Measurements from ENCODE around the gene PACSIN1. TPM values are rescaled to one million over a fixed set of nuclear protein-coding genes. Genes with fewer than 3 reads are reported as not detected.
A peak's percentile ranks its signal among the peaks of the same experiment; 100 is the strongest.

PACSIN1 gene
- total and polyA plus RNA-seq, 2 of the 4 experiments (the other 2 are of a cell fraction): 0.02 TPM; not detected in 1

DNA sequence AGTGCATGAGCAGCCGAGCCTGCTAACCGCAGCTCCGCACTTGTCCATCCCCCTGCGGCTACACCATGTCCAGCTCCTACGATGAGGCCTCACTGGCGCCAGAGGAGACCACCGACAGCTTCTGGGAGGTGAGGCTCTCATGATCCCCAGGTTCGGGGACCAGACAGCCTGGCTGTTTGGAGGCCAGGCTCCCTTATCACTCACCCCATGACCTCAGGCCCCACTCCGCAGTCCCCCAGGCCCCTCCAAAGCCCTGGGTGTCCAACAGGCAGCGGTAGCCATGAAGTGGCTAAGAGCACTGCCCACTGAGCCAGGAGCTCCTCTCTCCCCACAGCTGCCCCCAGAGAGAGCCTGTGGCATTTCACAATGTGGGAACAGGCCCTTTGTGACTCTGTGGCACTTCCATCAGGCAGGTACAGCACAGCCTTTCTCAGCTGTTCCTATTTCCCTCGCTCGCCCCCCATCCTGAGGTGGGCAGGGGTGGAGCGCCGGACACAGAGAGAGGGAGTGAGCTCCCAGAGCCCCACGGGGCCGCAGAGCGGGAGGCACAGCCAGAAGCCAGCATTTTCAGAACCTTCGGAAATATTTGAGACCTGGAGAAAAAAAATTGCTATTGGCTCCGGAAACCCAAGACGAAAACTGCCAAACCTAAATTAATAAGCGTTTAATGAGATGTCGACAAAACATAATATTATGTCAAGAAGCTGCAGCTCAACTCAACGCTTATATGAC is 60.5 kb downstream of the PACSIN1 start:
- Histone ChIP-seq H2BK120ac (ENCODE audit: low read depth, low read length) (no peak overlapping the region), H3K4me2 (ENCODE audit: low read depth, low read length) (no peak overlapping the region), H3K18ac (ENCODE audit: low read depth, low read length) (no peak overlapping the region), H3K27ac (ENCODE audit: insufficient read depth, low read length) (no peak overlapping the region), H2AK9ac (replicated peaks; ENCODE audit: low read depth, low read length, poor library complexity) (peak overlapping the region; percentile 93), H4K8ac (ENCODE audit: low read depth in 2 of 2, low read length in 2 of 2) (peak overlapping the region; percentile 72 to 94; a peak in 3 of 4 replicates), H4K20me1 (ENCODE audit: insufficient read depth, low read length) (no peaks in the 10 kb centered on the region), H3K9me3 (ENCODE audit: control insufficient read depth, insufficient read depth, low read length) (no peaks in the 10 kb centered on the region), H3K27me3 (ENCODE audit: control insufficient read depth, insufficient read depth, low read length) (peaks cover 12% of the 10 kb centered on the region; the same call in 1 of the 2 replicates), H2AK5ac (ENCODE audit: low read depth, low read length) (peak overlapping the region; percentile 49), H4K91ac (ENCODE audit: insufficient read depth, low read depth, low read length) (no peak overlapping the region), H3K4me1 (ENCODE audit: control insufficient read depth, insufficient read depth, low read length) (peaks cover 4% of the 10 kb centered on the region), H3K36me3 (ENCODE audit: control insufficient read depth, insufficient read depth, low read length) (no peaks in the 10 kb centered on the region), H3K9ac (ENCODE audit: low read depth, low read length) (peak overlapping the region; percentile 93; the same call in 1 of the 2 replicates), H4K5ac (ENCODE audit: low read depth, low read length) (peak overlapping the region; percentile 98), H2AFZ (replicated peaks; ENCODE audit: low read length, poor library complexity) (peak overlapping the region; percentile 86), H2BK20ac (ENCODE audit: low read depth, low read length) (no peak overlapping the region), H3K4me3 (ENCODE audit: insufficient read depth, low read depth, low read length) (0 out of 2 replicates have a peak overlapping the region, but pooled peaks have one; percentile 48), H3K56ac (ENCODE audit: extremely low read depth, insufficient read depth, low read length) (peak overlapping the region; percentile 43; the same call in 1 of the 2 replicates), H3K23ac (ENCODE audit: low read depth, low read length) (no peak overlapping the region), H3K9me1 (ENCODE audit: insufficient read depth, low read length) (peaks cover 3% of the 10 kb centered on the region; the same call in 1 of the 2 replicates), H2BK15ac (ENCODE audit: low read depth, low read length) (no peak overlapping the region), H3K14ac (replicated peaks; ENCODE audit: low read depth, low read length) (no peak overlapping the region; the same call in 1 of the 2 replicates), H3K4ac (ENCODE audit: low read depth, low read length) (peak overlapping the region; percentile 69; the same call in 1 of the 2 replicates), H3K79me1 (ENCODE audit: low read depth in 1 of 2, low read length in 2 of 2) (no peaks in the 10 kb centered on the region), H2BK5ac (ENCODE audit: low read depth, low read length, poor library complexity, severe bottlenecking) (no peak overlapping the region)
- intact Hi-C loops (cut with micrococcal nuclease): no loop called here
- CTCF ChIA-PET: interaction anchor here (0.7 to 0.9 kb wide), 2 partner anchors 51 to 64 kb away, joined by 3 read pairs; no protein-coding TSS in a partner anchor
- no peak for TF ChIP-seq CHD1 (IDR thresholded peaks at IDR 0.05; ENCODE audit: low read depth, low read length)
- TF ChIP-seq SMC3 (IDR thresholded peaks at IDR 0.05; ENCODE audit: low read depth, low read length): no peak
- no peak for TF ChIP-seq BHLHE40 (IDR thresholded peaks at IDR 0.05; ENCODE audit: low read depth, low read length)
- TF ChIP-seq POLR2A (IDR thresholded peaks at IDR 0.05; ENCODE audit: low read depth, low read length): no peak
- no TSS peak for BruUV-seq (replicated peaks)
- in situ Hi-C loops (cut with MboI; ENCODE audit: low sequenced_read_pairs): no loop called here
- dilution Hi-C loops (cut with HindIII; ENCODE audit: low sequenced_read_pairs, unreplicated experiment): no loop called here
- ATAC-seq (ENCODE audit: low read depth) (no peak), DNase-seq (no peak)
- WGBS, 2 experiments (ENCODE audit: extremely low coverage in 2 of 2, insufficient read length in 1 of 2): no CpG with 5 or more reads among the region's 23 CpGs
- POLR2A ChIA-PET (ENCODE audit: unreplicated experiment): no interaction called here
